SK-N-SH (cell line): ENCODE measurements around the gene TSPAN32. TPM values are rescaled to one million over a fixed set of nuclear protein-coding genes. Genes with fewer than 3 reads are reported as not detected.

Experiments used
- CTCF ChIA-PET: fragments of 300-600, 350-600 bp; formaldehyde crosslinking; extraction: SDS; loops from one replicate; lab custom pipeline; 2021; lab: Yijun Ruan, JAX
- POLR2A ChIA-PET: fragments of 350-600 bp; sonication (Branson Sonifier 250); formaldehyde crosslinking; extraction: SDS; loops from one replicate; lab custom pipeline; 2020; ENCODE audit warnings: antibody characterized with exemption, inconsistent platforms; lab: Yijun Ruan, JAX
- DNase-seq: peaks from one replicate; pipeline ENCODE4 v3.0.0; 2012
- H2AFZ ChIP-seq: fragments of 200-600 bp; sonication (generic); 2 replicates; pipeline ENCODE4 v1.8.1; 2016; ENCODE audit warnings: antibody characterized with exemption, mild to moderate bottlenecking, low read depth
- H3F3A ChIP-seq: fragments of 200-600 bp; sonication (generic); replicated peaks from 2 replicates; pipeline ENCODE3; 2016; ENCODE audit warnings: antibody characterized with exemption, mild to moderate bottlenecking; ENCODE audit not compliant: insufficient read depth
- H3K27ac ChIP-seq, 2 experiments: fragments of 200-500 bp in 1 of 2; fragments of 200-600 bp in 1 of 2; sonication (Bioruptor generic) in 1 of 2; sonication (generic), shearing (Covaris generic) in 1 of 2; 2 replicates each; pipeline versions ENCODE4 v1.5.1 to v1.6.1; 2014 to 2016; ENCODE audit warnings: low read depth in 2 of 2, inconsistent platforms in 1 of 2, low read length in 1 of 2, mild to moderate bottlenecking in 1 of 2, mixed read lengths in 1 of 2
- H3K27me3 ChIP-seq: fragments of 200-600 bp; sonication (generic), shearing (Covaris generic); 2 replicates; pipeline ENCODE4 v1.6.1; 2016; ENCODE audit warnings: mixed run types; ENCODE audit not compliant: insufficient read depth
- H3K36me3 ChIP-seq, 2 experiments: fragments of 200-500 bp in 1 of 2; fragments of 200-600 bp in 1 of 2; sonication (Bioruptor generic) in 1 of 2; sonication (generic) in 1 of 2; replicated peaks in 1 of 2; 2 replicates each; pipeline versions ENCODE3 to v1.5.1; 2014 to 2016; ENCODE audit warnings: low read length in 1 of 2, mild to moderate bottlenecking in 1 of 2; ENCODE audit not compliant: insufficient read depth in 2 of 2, control insufficient read depth in 1 of 2
- H3K4me1 ChIP-seq, 2 experiments: fragments of 200-500 bp in 1 of 2; fragments of 200-600 bp in 1 of 2; sonication (Bioruptor generic) in 1 of 2; sonication (generic), shearing (Covaris generic) in 1 of 2; 2 replicates each; pipeline versions ENCODE4 v1.5.1 to v1.6.1; 2014 to 2016; ENCODE audit warnings: low read depth in 1 of 2, low read length in 1 of 2, mixed run types in 1 of 2; ENCODE audit not compliant: insufficient read depth in 2 of 2, control insufficient read depth in 1 of 2
- H3K4me2 ChIP-seq: fragments of 200-600 bp; sonication (generic), shearing (Covaris generic); 2 replicates; pipeline ENCODE4 v1.6.1; 2017; ENCODE audit warnings: mixed run types
- H3K4me3 ChIP-seq, 2 experiments: fragments of 200-500 bp in 1 of 2; fragments of 200-600 bp in 1 of 2; sonication (Bioruptor generic) in 1 of 2; sonication (generic), shearing (Covaris generic) in 1 of 2; 2 replicates each; pipeline versions ENCODE4 v1.5.1 to v1.8.1; 2014 to 2016; ENCODE audit warnings: low read depth in 2 of 2, inconsistent platforms in 1 of 2, low read length in 1 of 2, mild to moderate bottlenecking in 1 of 2, mixed read lengths in 1 of 2, moderate library complexity in 1 of 2
- H3K79me2 ChIP-seq: fragments of 200-600 bp; sonication (generic); 2 replicates; pipeline ENCODE4 v1.8.1; 2017; ENCODE audit warnings: mild to moderate bottlenecking; ENCODE audit not compliant: insufficient read depth
- H3K9ac ChIP-seq: fragments of 200-600 bp; sonication (generic); 2 replicates; pipeline ENCODE4 v1.6.1; 2017; ENCODE audit warnings: mixed run types
- H3K9me2 ChIP-seq: fragments of 200-600 bp; sonication (generic); 2 replicates; pipeline ENCODE4 v1.6.1; 2017; ENCODE audit warnings: mixed run types
- H3K9me3 ChIP-seq: fragments of 200-600 bp; sonication (generic); 2 replicates; pipeline ENCODE4 v1.6.1; 2017; ENCODE audit warnings: mixed run types, mild to moderate bottlenecking, moderate library complexity
- H4K20me1 ChIP-seq: fragments of 200-600 bp; sonication (generic); 2 replicates; pipeline ENCODE4 v1.6.1; 2017; ENCODE audit warnings: mild to moderate bottlenecking, mixed run types; ENCODE audit not compliant: insufficient read depth
- CHD2 ChIP-seq: fragments of 150-350 bp; IDR thresholded peaks from 2 replicates; pipeline ENCODE4 v1.6.1; 2018; ENCODE audit warnings: low read length; ENCODE audit not compliant: partially characterized antibody
- FOSL2 ChIP-seq: IDR thresholded peaks from 2 replicates; pipeline ENCODE4 v1.4.0; 2012; ENCODE audit warnings: low read depth, mild to moderate bottlenecking, moderate library complexity, borderline replicate concordance
- FOXM1 ChIP-seq: IDR thresholded peaks from 2 replicates; pipeline ENCODE4 v1.4.0; 2012; ENCODE audit warnings: low read depth, mild to moderate bottlenecking
- JUND ChIP-seq: IDR thresholded peaks from 2 replicates; pipeline ENCODE4 v1.4.0; 2012
- NRF1 ChIP-seq: IDR thresholded peaks from 2 replicates; pipeline ENCODE4 v1.6.1; 2012; ENCODE audit warnings: low read depth, mild to moderate bottlenecking, low read length
- SIN3A ChIP-seq: IDR thresholded peaks from 2 replicates; pipeline ENCODE4 v1.6.1; 2012; ENCODE audit warnings: low read depth, mild to moderate bottlenecking, low read length, moderate library complexity, borderline replicate concordance
- TAF1 ChIP-seq: IDR thresholded peaks from 2 replicates; pipeline ENCODE4 v1.6.1; 2012; ENCODE audit warnings: low read depth, mild to moderate bottlenecking, low read length, moderate library complexity, borderline replicate concordance
- TCF12 ChIP-seq: IDR thresholded peaks from 2 replicates; pipeline ENCODE4 v1.4.0; 2012
- YY1 ChIP-seq: IDR thresholded peaks from 2 replicates; pipeline ENCODE4 v1.4.0; 2012; ENCODE audit warnings: low read depth, mild to moderate bottlenecking
- WGBS: methylation state at CpG from one replicate; pipeline ENCODE4 v1.1.6; 2017; ENCODE audit warnings: low lambda C conversion rate; 5-methylcytosine and 5-hydroxymethylcytosine counted together
- polyA plus RNA-seq, 3 experiments: library from polyadenylated mRNA; depleted of rRNA; stranded (reverse); fragments of >200 nt; gene quantifications; 2 replicates each; pipeline ENCODE4 v1.2.3, GENCODE V29; 2012
- TF ChIP-seq, protein P1 (sequence below): fragments of 200-600 bp; sonication (generic); IDR thresholded peaks from 2 replicates; pipeline ENCODE4 v1.6.1; 2017; ENCODE audit warnings: antibody characterized with exemption, mild to moderate bottlenecking, moderate library complexity
- TF ChIP-seq, protein P2 (sequence below): IDR thresholded peaks from 2 replicates; pipeline ENCODE4 v1.6.1; 2012; ENCODE audit warnings: mild to moderate bottlenecking, low read depth, low read length, moderate library complexity
- TF ChIP-seq, protein P3 (sequence below): IDR thresholded peaks from 2 replicates; pipeline ENCODE4 v1.4.0; 2012; ENCODE audit warnings: low read depth, borderline replicate concordance
- TF ChIP-seq, protein P4 (sequence below): IDR thresholded peaks from 2 replicates; pipeline ENCODE4; 2012

The TSPAN32 gene
- polyA plus RNA-seq, 1 of the 3 experiments (the other 2 are of a cell fraction): 0.12 TPM

DNA sequence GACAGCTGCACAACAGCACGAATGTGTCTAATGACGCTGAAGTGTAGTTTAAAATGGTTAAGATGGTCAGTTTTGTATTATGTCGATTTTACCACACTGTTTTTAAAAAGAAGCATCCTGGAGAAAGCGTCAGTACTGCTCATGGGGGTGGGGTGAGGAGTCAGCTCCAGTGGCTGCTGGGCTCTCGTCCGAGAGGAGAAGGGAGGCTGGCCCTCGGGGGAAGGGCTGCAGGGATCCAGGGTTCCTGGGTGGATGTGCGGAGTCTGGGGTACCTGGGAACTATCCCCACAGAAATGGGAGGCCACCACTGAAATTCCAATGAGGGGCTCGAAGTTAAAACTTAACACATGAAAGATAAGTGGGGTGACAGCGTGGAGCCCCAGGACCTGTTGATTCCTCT lies 12.0 kb upstream of the TSPAN32 start:
- Histone ChIP-seq H3K27me3 (no peaks in the 10 kb centered on the region; the same call in 1 of the 2 replicates), H3F3A (no peaks in the 10 kb centered on the region), H3K4me3 (no peak overlapping the region), H3K36me3 (no peaks in the 10 kb centered on the region), H2AFZ (no peak overlapping the region), H3K9me2 (no peaks in the 10 kb centered on the region), H3K4me1 (no peaks in the 10 kb centered on the region), H3K27ac (no peak overlapping the region), H3K9me3 (no peaks in the 10 kb centered on the region), H3K79me2 (no peaks in the 10 kb centered on the region), H3K9ac (no peak overlapping the region), H4K20me1 (no peaks in the 10 kb centered on the region), H3K4me2 (no peak overlapping the region)
- TF ChIP-seq, protein P1, sequence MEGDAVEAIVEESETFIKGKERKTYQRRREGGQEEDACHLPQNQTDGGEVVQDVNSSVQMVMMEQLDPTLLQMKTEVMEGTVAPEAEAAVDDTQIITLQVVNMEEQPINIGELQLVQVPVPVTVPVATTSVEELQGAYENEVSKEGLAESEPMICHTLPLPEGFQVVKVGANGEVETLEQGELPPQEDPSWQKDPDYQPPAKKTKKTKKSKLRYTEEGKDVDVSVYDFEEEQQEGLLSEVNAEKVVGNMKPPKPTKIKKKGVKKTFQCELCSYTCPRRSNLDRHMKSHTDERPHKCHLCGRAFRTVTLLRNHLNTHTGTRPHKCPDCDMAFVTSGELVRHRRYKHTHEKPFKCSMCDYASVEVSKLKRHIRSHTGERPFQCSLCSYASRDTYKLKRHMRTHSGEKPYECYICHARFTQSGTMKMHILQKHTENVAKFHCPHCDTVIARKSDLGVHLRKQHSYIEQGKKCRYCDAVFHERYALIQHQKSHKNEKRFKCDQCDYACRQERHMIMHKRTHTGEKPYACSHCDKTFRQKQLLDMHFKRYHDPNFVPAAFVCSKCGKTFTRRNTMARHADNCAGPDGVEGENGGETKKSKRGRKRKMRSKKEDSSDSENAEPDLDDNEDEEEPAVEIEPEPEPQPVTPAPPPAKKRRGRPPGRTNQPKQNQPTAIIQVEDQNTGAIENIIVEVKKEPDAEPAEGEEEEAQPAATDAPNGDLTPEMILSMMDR: no peak
- no peak for TF ChIP-seq FOSL2
- TF ChIP-seq TAF1: no peak
- TF ChIP-seq, protein P2, sequence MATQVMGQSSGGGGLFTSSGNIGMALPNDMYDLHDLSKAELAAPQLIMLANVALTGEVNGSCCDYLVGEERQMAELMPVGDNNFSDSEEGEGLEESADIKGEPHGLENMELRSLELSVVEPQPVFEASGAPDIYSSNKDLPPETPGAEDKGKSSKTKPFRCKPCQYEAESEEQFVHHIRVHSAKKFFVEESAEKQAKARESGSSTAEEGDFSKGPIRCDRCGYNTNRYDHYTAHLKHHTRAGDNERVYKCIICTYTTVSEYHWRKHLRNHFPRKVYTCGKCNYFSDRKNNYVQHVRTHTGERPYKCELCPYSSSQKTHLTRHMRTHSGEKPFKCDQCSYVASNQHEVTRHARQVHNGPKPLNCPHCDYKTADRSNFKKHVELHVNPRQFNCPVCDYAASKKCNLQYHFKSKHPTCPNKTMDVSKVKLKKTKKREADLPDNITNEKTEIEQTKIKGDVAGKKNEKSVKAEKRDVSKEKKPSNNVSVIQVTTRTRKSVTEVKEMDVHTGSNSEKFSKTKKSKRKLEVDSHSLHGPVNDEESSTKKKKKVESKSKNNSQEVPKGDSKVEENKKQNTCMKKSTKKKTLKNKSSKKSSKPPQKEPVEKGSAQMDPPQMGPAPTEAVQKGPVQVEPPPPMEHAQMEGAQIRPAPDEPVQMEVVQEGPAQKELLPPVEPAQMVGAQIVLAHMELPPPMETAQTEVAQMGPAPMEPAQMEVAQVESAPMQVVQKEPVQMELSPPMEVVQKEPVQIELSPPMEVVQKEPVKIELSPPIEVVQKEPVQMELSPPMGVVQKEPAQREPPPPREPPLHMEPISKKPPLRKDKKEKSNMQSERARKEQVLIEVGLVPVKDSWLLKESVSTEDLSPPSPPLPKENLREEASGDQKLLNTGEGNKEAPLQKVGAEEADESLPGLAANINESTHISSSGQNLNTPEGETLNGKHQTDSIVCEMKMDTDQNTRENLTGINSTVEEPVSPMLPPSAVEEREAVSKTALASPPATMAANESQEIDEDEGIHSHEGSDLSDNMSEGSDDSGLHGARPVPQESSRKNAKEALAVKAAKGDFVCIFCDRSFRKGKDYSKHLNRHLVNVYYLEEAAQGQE: no peak
- TF ChIP-seq CHD2: no peak
- TF ChIP-seq, protein P3, sequence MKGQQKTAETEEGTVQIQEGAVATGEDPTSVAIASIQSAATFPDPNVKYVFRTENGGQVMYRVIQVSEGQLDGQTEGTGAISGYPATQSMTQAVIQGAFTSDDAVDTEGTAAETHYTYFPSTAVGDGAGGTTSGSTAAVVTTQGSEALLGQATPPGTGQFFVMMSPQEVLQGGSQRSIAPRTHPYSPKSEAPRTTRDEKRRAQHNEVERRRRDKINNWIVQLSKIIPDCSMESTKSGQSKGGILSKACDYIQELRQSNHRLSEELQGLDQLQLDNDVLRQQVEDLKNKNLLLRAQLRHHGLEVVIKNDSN: no peak
- no peak for TF ChIP-seq JUND
- TF ChIP-seq, protein P4, sequence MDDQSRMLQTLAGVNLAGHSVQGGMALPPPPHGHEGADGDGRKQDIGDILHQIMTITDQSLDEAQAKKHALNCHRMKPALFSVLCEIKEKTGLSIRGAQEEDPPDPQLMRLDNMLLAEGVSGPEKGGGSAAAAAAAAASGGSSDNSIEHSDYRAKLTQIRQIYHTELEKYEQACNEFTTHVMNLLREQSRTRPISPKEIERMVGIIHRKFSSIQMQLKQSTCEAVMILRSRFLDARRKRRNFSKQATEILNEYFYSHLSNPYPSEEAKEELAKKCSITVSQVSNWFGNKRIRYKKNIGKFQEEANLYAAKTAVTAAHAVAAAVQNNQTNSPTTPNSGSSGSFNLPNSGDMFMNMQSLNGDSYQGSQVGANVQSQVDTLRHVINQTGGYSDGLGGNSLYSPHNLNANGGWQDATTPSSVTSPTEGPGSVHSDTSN: no peak
- CTCF ChIA-PET: interaction anchor here (0.6 to 1.5 kb wide), 5 partner anchors 9 to 901 kb away, joined by 3 to 5 read pairs (median 3); no protein-coding TSS in a partner anchor
- no peak for DNase-seq
- POLR2A ChIA-PET: no interaction called here
- WGBS: 54% methylated on average over 10 of the region's 10 CpGs

DNA sequence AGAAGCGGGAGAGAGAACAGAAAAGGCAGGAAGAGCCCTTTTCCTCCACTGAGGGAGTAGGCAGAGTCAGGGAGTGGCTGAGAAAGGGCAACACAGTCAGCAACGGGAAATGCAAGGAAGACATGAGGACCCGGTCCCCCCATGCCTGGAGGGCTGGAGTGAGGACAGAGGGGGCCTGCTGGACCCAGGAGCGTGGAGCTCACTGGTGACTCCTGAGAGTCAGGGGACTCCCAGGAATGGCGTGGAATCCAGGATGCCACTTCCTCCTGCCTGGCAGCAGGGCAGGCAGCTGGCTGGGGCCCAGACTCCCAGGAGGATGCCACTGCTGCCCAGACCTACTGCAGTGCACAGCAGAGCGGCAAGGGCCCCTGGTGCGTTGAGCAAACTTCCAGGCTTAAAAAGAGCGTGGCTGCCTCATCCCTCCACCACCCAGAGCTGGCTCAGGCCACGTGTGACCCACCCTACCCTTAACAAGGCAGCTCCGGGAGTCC lies 11.4 kb upstream of the TSPAN32 start:
- no peak for TF ChIP-seq YY1
- TF ChIP-seq NRF1: no peak
- no peak for TF ChIP-seq TCF12
- TF ChIP-seq TAF1: no peak
- TF ChIP-seq FOXM1: no peak
- no peak for TF ChIP-seq SIN3A
- TF ChIP-seq, protein P4: no peak
- H3K4me1 ChIP-seq: no peaks in the 10 kb centered on the region
- H3K4me2 ChIP-seq: no peak overlapping the region
- no peak for DNase-seq
- H4K20me1 ChIP-seq: no peaks in the 10 kb centered on the region
- H3K9me3 ChIP-seq: no peaks in the 10 kb centered on the region
- POLR2A ChIA-PET: no interaction called here
- no peaks in the 10 kb centered on the region for H3K79me2 ChIP-seq
- no peaks in the 10 kb centered on the region; the same call in 1 of the 2 replicates for H3K27me3 ChIP-seq
- H3K27ac ChIP-seq: no peak overlapping the region
- WGBS: 34% methylated on average over 7 of the region's 10 CpGs
- no peak overlapping the region for H2AFZ ChIP-seq
- no peaks in the 10 kb centered on the region for H3F3A ChIP-seq
- no peak overlapping the region for H3K4me3 ChIP-seq
- no peaks in the 10 kb centered on the region for H3K36me3 ChIP-seq
- no peaks in the 10 kb centered on the region for H3K9me2 ChIP-seq
- CTCF ChIA-PET: interaction anchor here (0.6 to 1.5 kb wide), 3 partner anchors 9 to 130 kb away, joined by 3 to 5 read pairs (median 3); no protein-coding TSS in a partner anchor
- no peak overlapping the region for H3K9ac ChIP-seq
